Measurements from ENCODE around the gene WWP2.

WWP2 gene

GRCh38 chr16:69859105-69859989, 97.2 kb downstream of the WWP2 start:
- no peak for DNase-seq (ENCODE audit: low spot score)

- DNase-seq (ENCODE audit: low spot score): no peak
Measured at GRCh38 chr16:69860233-69861231, 98.4 kb downstream of the WWP2 start.

- DNase-seq (ENCODE audit: low spot score): no peak
Measured at GRCh38 chr16:69861292-69862030, 99.3 kb downstream of the WWP2 start.

- no peak for DNase-seq (ENCODE audit: low spot score)
Measured at GRCh38 chr16:69863401-69864281, 101.5 kb downstream of the WWP2 start.

- DNase-seq (ENCODE audit: low spot score): no peak
Measured at GRCh38 chr16:69865701-69866100, 103.6 kb downstream of the WWP2 start.

- no peak for DNase-seq (ENCODE audit: low spot score)
Measured at GRCh38 chr16:69867784-69868560, 105.8 kb downstream of the WWP2 start.

GRCh38 chr16:69870761-69871160, 108.6 kb downstream of the WWP2 start:
- DNase-seq (ENCODE audit: low spot score): no peak

GRCh38 chr16:69871708-69872107, 109.6 kb downstream of the WWP2 start:
- DNase-seq (ENCODE audit: low spot score): no peak

GRCh38 chr16:69872888-69873287, 110.8 kb downstream of the WWP2 start:
- no peak for DNase-seq (ENCODE audit: low spot score)

- no peak for DNase-seq (ENCODE audit: low spot score)
Measured at GRCh38 chr16:69873783-69874182, 111.7 kb downstream of the WWP2 start.

GRCh38 chr16:69874271-69874670, 112.1 kb downstream of the WWP2 start:
- DNase-seq (ENCODE audit: low spot score): no peak

GRCh38 chr16:69880640-69881133, 118.6 kb downstream of the WWP2 start:
- DNase-seq (ENCODE audit: low spot score): no peak

GRCh38 chr16:69881141-69881540, 119.0 kb downstream of the WWP2 start:
- DNase-seq (ENCODE audit: low spot score): no peak

- DNase-seq (ENCODE audit: low spot score): no peak
Measured at GRCh38 chr16:69883744-69884143, 121.6 kb downstream of the WWP2 start.

GRCh38 chr16:69885722-69886121, 123.6 kb downstream of the WWP2 start:
- DNase-seq (ENCODE audit: low spot score): no peak

GRCh38 chr16:69886726-69887125, 124.6 kb downstream of the WWP2 start:
- no peak for DNase-seq (ENCODE audit: low spot score)

GRCh38 chr16:69888005-69888590, 126.0 kb downstream of the WWP2 start:
- no peak for DNase-seq (ENCODE audit: low spot score)

GRCh38 chr16:69889295-69889964, 127.3 kb downstream of the WWP2 start:
- DNase-seq (ENCODE audit: low spot score): no peak
